Type B pancreatic cell (in vitro differentiated cells): ENCODE results near the gene EVI5. TPM values are rescaled to one million over a fixed set of nuclear protein-coding genes. Genes with fewer than 3 reads are reported as not detected.

Experiments used
- DNase-seq: peaks from one replicate; pipeline ENCODE4 v3.0.0; 2021; ENCODE audit warnings: mixed read lengths; ENCODE audit not compliant: unreplicated experiment; ENCODE audit errors: extremely low spot score
- H3K27ac Mint-ChIP-seq: 2 replicates; pipeline ENCODE4 v1.8.0; 2021; ENCODE audit warnings: mild to moderate bottlenecking, mixed read lengths
- H3K27me3 Mint-ChIP-seq: 2 replicates; pipeline ENCODE4 v1.8.0; 2021; ENCODE audit warnings: mixed read lengths
- H3K36me3 Mint-ChIP-seq: 2 replicates; pipeline ENCODE4 v1.8.0; 2021; ENCODE audit warnings: mixed read lengths
- H3K4me1 Mint-ChIP-seq: one replicate; pipeline ENCODE4 v1.8.0; 2021; ENCODE audit warnings: mixed read lengths; ENCODE audit not compliant: unreplicated experiment
- H3K4me3 Mint-ChIP-seq: 2 replicates; pipeline ENCODE4 v1.8.0; 2021; ENCODE audit warnings: mild to moderate bottlenecking, mixed read lengths
- H3K9me3 Mint-ChIP-seq: 2 replicates; pipeline ENCODE4 v1.8.0; 2021; ENCODE audit warnings: mixed read lengths
- CTCF ChIP-seq: fragments of 200-600 bp; sonication (generic); conservative IDR thresholded peaks from 2 replicates; pipeline ENCODE4 v1.5.0; 2021; ENCODE audit warnings: antibody characterized with exemption, mild to moderate bottlenecking
- total RNA-seq: library from RNA; stranded (reverse); gene quantifications from 2 replicates; pipeline ENCODE4 v1.2.1, GENCODE V29; 2021; ENCODE audit warnings: low replicate concordance

EVI5 gene
- total RNA-seq, 1 donor from 2014 or later = 29.6 TPM

- Mint-ChIP-seq H3K4me3 (peak overlapping the region; percentile 97), H3K4me1 (peaks cover 21% of the 10 kb centered on the region), H3K27me3 (no peaks in the 10 kb centered on the region), H3K36me3 (peaks cover 40% of the 10 kb centered on the region), H3K27ac (peak overlapping the region; percentile 99), H3K9me3 (no peaks in the 10 kb centered on the region)
- no peak for DNase-seq
- no peak for TF ChIP-seq CTCF
Observed at GRCh38 chr1:92831368-92831761, 46.5 kb upstream of the EVI5 start.

- Mint-ChIP-seq H3K36me3 (no peaks in the 10 kb centered on the region), H3K4me3 (no peak overlapping the region), H3K9me3 (no peaks in the 10 kb centered on the region), H3K27ac (no peak overlapping the region), H3K4me1 (no peaks in the 10 kb centered on the region), H3K27me3 (no peaks in the 10 kb centered on the region)
- DNase-seq = no peak
- TF ChIP-seq CTCF = no peak
Observed at GRCh38 chr1:92826792-92827191, 41.9 kb upstream of the EVI5 start.

- Mint-ChIP-seq H3K4me1 (no peaks in the 10 kb centered on the region), H3K36me3 (no peaks in the 10 kb centered on the region), H3K27ac (peak overlapping the region; percentile 34), H3K9me3 (no peaks in the 10 kb centered on the region), H3K4me3 (no peak overlapping the region), H3K27me3 (no peaks in the 10 kb centered on the region)
- TF ChIP-seq CTCF = no peak
- DNase-seq = no peak
Observed at GRCh38 chr1:92822879-92823278, 38.0 kb upstream of the EVI5 start.

GRCh38 chr1:92820551-92820950 lies 35.6 kb upstream of the EVI5 start:
- Mint-ChIP-seq H3K4me1 (no peaks in the 10 kb centered on the region), H3K36me3 (no peaks in the 10 kb centered on the region), H3K9me3 (no peaks in the 10 kb centered on the region), H3K27me3 (no peaks in the 10 kb centered on the region), H3K27ac (no peak overlapping the region), H3K4me3 (no peak overlapping the region)
- no peak for TF ChIP-seq CTCF
- DNase-seq = no peak

GRCh38 chr1:92820024-92820423 lies 35.1 kb upstream of the EVI5 start:
- Mint-ChIP-seq H3K4me3 (no peak overlapping the region), H3K36me3 (no peaks in the 10 kb centered on the region), H3K27me3 (no peaks in the 10 kb centered on the region), H3K4me1 (no peaks in the 10 kb centered on the region), H3K27ac (no peak overlapping the region), H3K9me3 (no peaks in the 10 kb centered on the region)
- TF ChIP-seq CTCF = no peak
- DNase-seq = no peak
